ENCODE results near the gene ACKR3.

ACKR3 gene

DNA sequence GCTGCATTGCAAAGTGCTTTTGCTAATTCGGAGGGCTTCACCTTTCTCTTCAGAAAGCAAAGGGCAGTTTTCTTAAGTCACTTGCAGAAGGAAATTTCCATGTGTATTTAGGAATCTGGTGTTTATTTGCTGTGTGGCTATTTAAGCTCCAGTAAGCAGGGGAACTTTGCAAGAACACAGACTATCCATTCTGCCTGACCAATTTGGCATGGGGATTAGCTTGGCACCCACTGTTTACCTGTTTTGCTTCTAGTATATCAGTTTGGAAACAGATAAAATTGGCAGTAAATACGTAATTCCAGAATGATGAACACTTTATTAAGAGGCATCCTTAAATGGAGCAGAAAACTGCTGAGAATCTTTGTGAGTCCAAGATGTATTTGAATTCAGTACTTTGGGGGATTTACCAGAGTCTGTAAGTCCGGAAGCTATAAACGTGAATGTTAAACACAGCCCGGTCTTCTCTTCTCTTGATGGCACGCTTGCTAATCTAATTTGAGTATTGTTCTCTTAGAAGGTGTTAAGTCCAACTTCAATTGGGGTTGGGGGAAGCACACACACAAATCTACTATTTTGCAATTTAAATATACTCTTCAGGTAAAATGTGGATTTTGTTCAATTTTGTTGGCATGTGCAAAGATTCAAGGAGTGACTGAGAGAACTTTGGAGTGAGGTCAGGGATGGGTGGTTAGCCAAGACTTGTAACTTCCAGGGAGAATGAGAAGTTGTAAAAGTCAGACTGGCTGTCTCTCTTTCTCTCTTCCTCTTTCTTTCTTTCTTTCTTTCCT lies 650 bp downstream of the ACKR3 start:
- DNase-seq (ENCODE audit: low read depth) = no peak

DNA sequence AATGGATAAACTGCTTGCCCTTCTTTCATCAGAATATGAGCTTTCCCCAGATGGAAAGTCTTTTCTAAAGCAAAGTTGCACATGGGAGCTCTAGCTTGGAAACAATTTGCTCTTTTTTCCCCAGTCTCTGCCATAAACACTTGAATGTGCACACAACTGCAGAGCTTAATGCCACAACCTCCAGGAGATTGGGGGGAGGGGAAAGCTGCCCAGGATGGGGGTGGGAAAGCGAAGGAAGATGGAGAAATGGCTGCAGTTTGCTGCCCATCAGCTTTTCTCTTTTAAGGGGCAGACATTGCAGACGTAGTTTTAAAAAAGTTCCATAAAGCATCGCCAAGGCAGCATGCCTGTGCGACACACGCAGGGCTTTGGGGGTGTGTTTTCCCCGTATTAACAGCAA lies 1.5 kb downstream of the ACKR3 start:
- DNase-seq (ENCODE audit: low read depth) = no peak

DNA sequence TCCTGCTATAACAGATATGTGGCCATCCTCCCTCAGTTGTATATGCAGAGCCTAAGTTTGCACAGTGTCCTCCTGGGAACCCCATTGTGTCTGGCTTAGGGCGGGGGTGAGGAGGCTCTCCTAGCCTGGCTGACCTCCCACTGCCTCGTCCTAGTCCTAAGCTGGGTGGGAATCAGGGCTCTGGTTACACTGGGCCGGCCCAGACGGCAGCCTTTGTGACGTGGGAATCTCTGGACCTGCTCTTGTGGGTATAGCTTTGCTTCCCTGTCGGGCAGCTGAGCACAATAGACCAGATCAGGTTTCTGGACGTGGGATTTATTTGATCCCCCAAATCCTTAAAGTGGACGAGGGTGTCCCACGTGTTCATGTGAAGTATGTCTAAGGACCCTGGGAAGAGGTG lies 2.9 kb downstream of the ACKR3 start:
- DNase-seq (ENCODE audit: low read depth) = no peak

DNA sequence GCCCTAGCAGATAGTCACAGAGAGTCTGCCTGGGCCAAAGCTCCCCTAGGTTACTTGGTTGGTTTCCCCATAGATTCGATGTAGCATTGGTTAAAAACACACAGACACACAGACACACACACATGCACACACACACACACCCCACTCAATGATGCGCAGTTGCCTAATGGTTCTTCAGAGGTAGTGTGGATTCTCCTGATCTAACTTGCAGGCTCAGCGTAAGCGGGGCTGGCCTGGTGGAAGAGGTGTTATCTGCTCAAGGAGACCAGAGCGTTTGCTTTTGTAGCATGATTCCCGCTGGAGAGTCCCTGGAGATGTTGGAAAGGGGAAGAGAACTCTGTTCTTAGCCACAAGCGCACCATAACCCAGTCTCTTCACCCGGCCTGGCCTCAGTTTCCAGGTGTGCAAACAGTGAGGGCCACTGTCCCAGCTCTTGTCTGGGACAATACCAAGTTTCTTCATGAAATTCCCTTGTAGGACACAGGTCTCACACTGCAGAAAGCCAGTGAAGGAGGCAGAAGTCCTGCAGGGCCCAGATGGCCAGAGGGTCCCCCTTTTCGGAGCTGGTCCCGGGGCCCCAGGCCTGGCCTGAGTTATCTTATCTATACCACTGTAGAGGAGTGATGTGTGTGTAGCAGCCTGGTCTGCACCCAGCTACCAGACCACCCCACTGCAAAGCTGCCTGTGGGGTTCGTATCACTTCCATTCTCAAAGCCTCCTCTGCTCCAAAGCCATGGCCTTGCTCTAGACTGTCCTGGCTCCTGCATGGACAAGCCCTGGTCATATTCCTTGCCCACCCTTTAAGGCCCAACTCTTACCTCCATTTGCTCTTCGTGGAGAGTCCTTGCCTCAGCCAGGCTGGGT lies 3.7 kb downstream of the ACKR3 start:
- no peak for DNase-seq (ENCODE audit: low read depth)

DNA sequence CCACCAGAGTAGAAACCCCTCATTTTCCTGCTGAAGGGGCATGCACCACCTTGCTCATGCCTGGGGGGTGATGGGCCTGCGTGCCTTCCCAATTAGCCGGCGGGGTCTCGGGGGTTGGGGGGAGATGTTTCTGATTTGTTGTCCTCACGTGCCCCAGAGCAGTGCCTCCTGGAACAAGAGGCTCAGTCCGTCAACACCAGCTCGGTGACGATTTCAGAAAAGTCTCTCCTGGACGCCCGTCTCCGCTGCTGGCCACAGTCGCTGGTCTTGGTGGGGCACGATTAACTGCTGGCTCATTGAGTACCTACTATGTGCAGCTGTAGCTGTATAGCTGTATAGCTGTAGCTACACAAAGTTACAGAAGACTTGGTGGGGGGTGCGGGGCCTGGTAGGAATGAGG lies 4.4 kb downstream of the ACKR3 start:
- DNase-seq (ENCODE audit: low read depth) = no peak

DNA sequence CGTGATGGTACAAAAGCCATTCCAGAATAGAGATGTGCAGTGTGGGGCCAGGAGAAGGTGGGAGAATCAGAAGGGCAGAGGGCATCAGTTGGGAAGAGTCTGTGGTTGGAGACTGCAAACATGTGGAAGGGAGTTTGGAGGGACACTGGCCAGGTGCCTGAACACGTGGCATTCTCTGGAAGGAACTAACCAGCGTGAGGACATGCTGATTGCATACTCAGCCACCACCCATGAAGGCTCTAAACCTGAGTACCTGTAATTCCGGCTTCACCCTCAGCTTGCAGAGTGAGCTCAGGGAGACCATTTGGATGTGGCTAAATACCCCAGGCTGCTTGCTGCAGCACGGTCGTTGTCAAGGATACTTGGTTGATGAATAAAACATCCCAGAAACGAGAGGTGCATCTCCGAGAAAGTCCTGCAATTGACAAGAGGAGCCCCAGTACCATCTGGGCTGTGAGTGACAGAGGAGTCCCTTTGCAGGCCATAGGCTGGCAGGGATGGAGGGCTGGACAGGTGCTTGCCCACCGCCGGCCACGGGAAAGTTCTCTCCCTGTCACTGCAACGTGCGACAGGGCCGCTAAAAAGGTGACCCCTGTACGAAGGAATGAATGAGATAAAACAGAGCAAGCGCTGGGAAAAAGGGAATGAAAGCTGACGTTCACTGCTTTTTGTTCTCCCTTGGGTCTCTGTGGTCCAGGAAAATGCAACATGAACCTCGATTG lies 5.0 kb downstream of the ACKR3 start:
- DNase-seq (ENCODE audit: low read depth) = no peak

DNA sequence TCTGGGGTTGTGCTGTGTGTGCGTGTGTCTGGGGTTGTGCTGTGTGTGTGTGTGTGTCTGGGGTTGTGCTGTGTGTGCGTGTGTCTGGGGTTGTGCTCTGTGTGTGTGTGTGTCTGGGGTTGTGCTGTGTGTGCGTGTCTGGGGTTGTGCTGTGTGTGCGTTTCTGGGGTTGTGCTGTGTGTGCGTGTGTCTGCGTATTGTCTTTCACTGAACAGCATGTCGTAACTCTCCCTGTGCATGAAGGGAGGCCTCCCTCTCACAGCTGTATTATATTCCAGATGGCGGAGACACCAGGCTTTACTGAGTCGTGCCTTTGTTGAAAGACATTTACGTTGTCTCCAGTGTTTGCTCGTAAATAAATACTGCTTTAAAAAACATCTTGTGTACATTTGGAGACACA lies 5.9 kb downstream of the ACKR3 start:
- no peak for DNase-seq (ENCODE audit: low read depth)

DNA sequence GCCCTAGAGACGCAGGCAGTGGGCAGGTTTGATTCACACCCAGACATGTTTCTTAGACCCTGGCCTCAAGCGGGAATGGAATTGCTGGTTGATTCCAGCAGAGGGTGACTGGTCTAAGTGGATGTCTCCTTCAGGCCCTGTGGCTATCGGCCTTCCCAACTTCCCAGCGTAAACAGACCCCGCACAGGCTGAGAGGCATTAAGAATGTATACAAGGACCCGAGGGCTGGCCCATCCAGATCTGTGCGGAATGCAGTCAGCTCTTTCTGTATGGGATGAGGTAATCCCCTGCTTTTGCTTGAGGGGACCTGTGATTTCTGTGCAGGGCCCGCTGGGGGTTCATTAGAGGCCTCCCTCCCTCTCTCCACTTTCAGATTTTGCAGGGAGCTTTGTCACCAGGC lies 6.5 kb downstream of the ACKR3 start:
- DNase-seq (ENCODE audit: low read depth) = no peak

DNA sequence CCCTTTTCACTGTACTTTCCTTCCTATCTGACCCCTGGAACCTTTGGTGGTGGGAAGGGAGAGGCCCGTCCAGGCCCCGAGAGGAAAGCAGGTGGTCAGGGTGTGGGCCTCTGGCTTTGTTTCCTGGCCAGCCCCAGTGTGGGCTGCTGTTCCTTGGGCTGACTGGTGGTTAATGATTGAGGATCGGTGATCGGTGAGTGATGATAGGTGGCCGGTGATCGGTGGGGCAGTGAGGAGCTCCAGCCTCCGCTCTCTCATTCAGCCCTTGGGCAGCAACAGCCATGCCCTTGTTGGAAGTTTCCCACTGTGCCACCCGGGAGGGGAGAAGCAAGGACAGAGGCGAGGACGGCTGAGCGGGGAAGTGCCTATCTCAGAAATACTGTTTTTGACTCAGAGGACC lies 7.3 kb downstream of the ACKR3 start:
- no peak for DNase-seq (ENCODE audit: low read depth)

DNA sequence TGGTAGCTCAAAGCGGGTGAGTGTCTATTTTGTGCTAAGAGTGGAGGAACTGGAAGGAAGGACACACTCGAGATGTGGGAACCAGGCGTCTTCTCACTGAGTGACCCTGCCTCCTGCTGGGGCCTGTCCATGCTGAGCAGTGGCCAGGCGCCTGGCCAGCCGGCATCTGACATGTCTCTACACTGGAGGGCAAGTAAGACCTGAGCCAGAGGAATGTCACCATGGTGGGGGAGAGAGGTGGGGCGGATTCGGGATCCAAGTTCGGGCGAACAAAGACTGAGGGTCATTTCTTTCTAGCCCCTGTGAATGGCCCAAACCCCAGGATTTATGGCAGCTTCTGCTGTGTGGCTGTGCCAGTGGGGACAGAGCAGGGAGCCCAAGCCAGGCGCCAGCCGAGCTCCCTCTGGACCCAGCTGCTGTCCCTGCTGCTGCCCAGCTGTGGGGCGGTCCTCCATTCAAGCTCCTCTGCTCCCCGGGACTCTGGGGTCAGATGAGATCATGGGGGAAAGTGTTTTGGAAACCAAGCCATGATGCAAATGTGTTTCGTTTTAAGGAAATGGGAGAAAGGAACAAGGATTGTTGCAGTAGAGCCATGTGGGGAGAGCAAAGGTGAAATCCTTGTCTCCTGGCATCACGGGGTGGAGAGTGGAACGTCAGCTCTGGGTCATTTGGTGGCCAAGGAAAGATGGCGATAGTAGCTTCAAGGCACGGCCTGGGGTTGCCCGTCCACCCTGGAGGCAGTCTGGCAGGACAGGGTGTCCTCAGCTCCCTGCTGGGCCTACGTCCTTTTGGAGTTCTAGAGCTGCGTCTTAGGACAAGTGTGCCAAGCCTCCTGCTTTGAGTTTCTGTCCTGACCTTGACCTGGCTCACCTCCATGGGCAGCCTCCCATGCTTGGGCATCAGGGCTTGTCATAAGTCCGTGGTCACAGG lies 8.1 kb downstream of the ACKR3 start:
- no peak for DNase-seq (ENCODE audit: low read depth)

DNA sequence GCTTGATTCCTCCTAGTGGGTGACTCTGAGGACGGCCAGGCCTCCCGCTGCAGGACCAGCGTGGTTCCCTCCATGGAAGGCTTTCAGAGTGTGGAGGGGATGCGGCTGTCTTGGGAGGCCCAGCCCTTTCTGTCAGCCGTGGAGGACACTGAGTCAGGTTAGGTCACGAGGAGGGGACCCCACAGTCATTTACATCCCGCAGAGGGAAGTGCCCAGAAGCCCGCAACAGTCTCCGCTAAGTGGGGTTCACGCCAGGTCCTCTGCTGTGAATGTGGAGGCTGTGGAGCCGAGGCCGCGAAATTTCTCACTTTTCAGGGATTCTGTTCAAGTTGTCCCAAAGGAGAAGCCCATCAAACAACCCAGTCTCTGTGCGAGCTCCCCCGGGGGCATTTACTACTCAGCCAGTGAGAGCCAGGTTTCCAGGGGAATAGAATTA lies 8.8 kb downstream of the ACKR3 start:
- no peak for DNase-seq (ENCODE audit: low read depth)

DNA sequence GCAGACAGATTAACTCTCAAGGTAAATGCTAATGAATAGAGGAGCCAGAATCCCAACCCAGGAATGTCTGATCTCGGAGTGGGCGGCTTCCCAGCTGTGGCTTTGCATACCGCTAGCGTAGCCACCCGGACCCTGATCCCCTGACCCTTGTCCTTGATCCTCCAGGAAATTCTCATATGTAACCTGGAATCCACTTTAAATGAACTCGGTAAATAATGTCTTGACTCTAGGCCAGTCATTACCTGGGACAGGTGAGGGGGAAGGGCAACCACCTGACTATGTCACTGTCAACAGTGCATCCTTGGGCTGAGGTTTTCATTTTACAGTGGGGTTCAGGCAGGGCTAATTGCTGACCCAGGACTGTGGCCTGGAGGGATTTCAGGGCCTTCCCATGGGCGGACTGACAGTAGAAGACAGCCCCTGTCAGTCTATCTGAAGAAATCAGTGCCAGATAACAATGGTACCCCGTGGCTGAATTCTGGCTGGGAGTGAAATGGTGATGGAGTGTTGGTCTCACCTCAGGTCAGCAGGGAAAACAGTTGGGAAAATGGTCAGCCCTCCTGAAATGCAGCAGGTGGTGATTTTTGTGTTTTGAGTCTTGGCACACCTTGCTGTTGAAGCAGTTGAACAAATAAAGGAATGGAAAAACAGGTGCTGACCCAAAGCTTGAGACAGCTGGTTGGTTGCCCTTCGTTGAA lies 9.6 kb downstream of the ACKR3 start:
- DNase-seq (ENCODE audit: low read depth) = no peak

DNA sequence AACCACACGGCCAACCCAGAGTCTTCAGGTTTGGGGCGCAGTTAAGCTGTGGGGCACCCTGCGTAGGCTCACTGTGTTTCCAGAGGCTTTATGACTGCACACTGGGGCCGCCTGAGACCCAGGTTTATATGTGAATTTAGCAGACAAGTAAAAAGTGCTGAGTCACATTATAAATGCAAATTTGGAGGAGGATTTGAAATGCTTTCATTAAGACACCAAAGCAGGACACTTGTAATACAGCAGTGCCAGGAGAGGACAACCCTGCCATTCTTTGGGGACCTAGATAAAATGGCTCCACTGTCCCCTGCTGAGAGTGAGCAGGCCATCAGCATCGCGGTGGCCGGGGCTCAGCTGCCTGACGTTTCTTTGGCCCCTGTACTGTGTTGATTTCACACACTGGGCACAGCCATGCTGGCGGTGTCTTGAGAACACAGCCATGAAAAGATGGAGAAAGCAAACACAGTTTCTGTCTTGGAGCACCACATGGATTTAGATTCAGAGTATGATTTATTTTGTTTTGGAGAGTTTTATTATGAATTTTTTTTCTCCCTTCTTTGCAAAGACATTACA lies 10.2 kb downstream of the ACKR3 start:
- no peak for DNase-seq (ENCODE audit: low read depth)

DNA sequence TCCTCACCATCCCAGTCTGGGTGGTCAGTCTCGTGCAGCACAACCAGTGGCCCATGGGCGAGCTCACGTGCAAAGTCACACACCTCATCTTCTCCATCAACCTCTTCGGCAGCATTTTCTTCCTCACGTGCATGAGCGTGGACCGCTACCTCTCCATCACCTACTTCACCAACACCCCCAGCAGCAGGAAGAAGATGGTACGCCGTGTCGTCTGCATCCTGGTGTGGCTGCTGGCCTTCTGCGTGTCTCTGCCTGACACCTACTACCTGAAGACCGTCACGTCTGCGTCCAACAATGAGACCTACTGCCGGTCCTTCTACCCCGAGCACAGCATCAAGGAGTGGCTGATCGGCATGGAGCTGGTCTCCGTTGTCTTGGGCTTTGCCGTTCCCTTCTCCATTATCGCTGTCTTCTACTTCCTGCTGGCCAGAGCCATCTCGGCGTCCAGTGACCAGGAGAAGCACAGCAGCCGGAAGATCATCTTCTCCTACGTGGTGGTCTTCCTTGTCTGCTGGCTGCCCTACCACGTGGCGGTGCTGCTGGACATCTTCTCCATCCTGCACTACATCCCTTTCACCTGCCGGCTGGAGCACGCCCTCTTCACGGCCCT lies 11.2 kb downstream of the ACKR3 start:
- no peak for DNase-seq (ENCODE audit: low read depth)

DNA sequence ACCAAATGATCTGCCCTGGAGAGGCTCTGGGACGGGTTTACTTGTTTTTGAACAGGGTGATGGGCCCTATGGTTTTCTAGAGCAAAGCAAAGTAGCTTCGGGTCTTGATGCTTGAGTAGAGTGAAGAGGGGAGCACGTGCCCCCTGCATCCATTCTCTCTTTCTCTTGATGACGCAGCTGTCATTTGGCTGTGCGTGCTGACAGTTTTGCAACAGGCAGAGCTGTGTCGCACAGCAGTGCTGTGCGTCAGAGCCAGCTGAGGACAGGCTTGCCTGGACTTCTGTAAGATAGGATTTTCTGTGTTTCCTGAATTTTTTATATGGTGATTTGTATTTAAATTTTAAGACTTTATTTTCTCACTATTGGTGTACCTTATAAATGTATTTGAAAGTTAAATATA lies 11.9 kb downstream of the ACKR3 start:
- no peak for DNase-seq (ENCODE audit: low read depth)

DNA sequence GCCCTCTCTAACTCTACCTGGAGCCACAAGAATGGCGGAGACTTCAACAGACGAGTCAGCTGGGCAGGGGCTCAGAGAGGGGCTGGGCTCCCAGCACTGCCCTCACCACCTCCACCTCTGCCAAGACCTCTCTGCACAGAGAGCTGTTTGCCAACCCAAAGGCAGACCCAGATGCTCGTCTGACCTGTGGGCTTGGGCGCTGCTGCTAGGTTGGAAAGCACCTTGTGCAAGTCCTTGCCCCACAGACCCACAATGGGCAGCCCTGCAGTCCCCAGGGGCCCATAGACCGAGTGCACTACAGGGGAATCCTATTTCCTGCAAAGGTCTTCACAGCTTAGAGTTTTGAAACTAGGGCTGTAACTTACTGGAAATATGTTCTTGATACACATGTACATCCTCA lies 13.3 kb downstream of the ACKR3 start:
- no peak for DNase-seq (ENCODE audit: low read depth)

DNA sequence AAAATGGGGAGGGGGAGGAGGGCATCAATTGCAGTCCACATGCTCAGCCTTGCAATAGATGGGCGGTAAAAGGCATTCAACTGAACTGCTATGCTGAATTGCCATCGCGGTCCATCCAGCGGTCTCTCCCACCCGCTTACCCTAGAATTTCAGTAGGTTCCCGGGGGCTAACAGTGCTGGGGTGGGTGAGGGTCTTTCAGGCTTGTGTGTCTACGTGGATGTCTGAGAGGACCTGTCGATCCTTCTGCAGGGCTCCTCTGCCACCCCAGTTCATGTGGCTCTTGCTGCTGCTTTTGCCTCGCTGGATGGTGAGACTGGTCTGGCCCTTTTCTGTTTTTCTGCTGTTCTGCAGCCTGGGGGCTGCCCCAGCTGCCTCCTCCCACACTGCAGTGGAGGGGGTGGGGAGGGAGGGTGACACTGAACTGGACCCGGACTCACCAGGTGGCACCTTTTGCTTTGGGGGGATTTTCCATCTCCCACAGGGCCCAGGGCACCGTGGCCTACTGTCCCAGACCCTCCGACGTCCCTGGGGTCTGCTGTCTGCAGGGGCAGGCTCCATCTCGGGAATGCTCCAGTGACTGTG lies 14.1 kb downstream of the ACKR3 start:
- no peak for DNase-seq (ENCODE audit: low read depth)

DNA sequence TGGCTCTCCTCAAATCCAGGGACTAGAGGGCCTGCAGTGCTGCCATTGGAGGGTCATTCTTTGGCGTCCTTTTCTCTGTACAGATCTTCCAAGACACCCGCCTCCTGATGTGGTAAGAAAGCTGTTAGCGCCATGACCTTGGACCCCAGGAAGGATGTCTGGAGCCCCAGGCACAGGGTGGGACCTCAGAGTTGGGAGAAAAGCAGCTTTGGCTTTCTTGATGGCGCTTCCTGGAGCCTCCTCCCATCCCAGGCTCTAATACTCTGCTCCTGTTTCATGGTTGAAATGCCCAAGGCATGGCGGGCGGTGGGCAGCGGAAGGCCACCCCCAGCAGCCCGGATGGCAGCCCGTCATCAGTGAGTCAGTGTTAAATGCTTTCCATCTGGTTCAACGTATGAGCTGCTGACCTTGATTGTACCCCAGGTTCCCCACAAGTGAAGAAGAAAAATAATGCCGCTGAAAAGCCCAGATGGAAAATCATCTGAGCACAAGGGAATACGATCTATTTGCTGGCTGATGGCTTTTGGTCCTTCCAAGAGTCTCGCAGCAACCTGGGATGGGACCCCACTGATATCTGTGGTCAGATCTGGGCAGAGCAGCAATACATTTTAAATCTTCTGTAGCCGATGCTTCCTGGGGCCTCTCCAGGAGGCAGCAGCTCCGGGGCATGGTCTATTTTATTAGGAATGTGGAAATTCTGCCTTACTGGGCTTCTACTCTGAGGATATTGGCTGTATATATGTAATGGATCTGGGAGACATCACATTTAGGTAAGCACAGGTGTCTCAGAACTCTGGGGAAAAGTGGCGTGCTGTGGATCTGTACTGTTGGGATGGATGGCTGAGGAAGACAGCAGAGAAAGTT lies 15.1 kb downstream of the ACKR3 start:
- no peak for DNase-seq (ENCODE audit: low read depth)

DNA sequence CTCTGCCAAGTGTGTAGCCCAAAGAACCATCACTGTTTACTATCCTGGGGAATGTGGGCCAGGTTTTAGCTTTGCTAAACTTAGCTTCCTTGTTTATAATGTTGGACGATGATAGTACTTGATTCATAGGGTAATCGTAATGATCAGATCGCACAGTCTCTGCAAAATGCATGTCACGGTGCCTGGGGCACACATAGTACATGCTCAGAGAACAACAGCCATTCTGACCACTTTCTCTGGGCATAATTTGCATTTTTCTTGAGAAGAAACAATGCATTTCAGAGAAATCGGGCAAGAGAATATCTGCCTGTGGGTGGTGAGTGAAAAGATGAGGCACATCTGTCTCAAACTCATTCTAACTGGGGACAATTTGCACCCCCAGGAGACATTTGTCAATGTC lies 16.3 kb downstream of the ACKR3 start:
- no peak for DNase-seq (ENCODE audit: low read depth)

Measured in fibroblast of gingiva (primary cell).